Activated naive CD4-positive, alpha-beta T cell treated with anti-CD3 and anti-CD28 coated beads, Interleukin-2, amount 50 U/mL, for 24 hours (primary cell): ENCODE results near the gene SMLR1.
"Not testable (repeated sequence)": the region's sequence is repeated elsewhere in the genome, so short reads cannot be mapped to it uniquely, and the experiment has no call there.

ENCODE experiments used
- H3K27ac Mint-ChIP-seq: one replicate; pipeline ENCODE4 v1.8.0; 2021; ENCODE audit warnings: mild to moderate bottlenecking, mixed read lengths
- H3K27me3 Mint-ChIP-seq: one replicate; pipeline ENCODE4 v1.8.0; 2021; ENCODE audit warnings: mixed read lengths
- H3K36me3 Mint-ChIP-seq: one replicate; pipeline ENCODE4 v1.8.0; 2021; ENCODE audit warnings: mixed read lengths
- H3K4me1 Mint-ChIP-seq: one replicate; pipeline ENCODE4 v1.8.0; 2021; ENCODE audit warnings: mixed read lengths
- H3K4me3 Mint-ChIP-seq: one replicate; pipeline ENCODE4 v1.8.0; 2021; ENCODE audit warnings: mild to moderate bottlenecking, mixed read lengths
- H3K9me3 Mint-ChIP-seq: one replicate; pipeline ENCODE4 v1.8.0; 2021; ENCODE audit warnings: mixed read lengths

SMLR1 gene

GRCh38 chr6:130827247-130828149 lies at the start of gene SMLR1:
SMLR1 (plus strand) TSS chr6:130827406; CDS start chr6:130827414, 8 bp downstream.
- H3K27ac Mint-ChIP-seq, result no peak within 1 kb of the TSS
- H3K36me3 Mint-ChIP-seq, result no peaks in the 10 kb centered on the region
- H3K4me1 Mint-ChIP-seq, result peaks cover 6% of the 10 kb centered on the region
- H3K4me3 Mint-ChIP-seq, result no peak within 1 kb of the TSS
- H3K27me3 Mint-ChIP-seq, result no peaks in the 10 kb centered on the region
- no peaks in the 10 kb centered on the region for H3K9me3 Mint-ChIP-seq

GRCh38 chr6:130778946-130779657 lies 48.1 kb upstream of the SMLR1 start:
- Mint-ChIP-seq H3K9me3 (no peaks in the 10 kb centered on the region), H3K27ac (no peak overlapping the region), H3K27me3 (no peaks in the 10 kb centered on the region), H3K36me3 (no peaks in the 10 kb centered on the region), H3K4me1 (peaks cover 48% of the 10 kb centered on the region), H3K4me3 (no peak overlapping the region)

- no peak overlapping the region for H3K27ac Mint-ChIP-seq
- H3K4me1 Mint-ChIP-seq, result peaks cover 48% of the 10 kb centered on the region
- no peak overlapping the region for H3K4me3 Mint-ChIP-seq
- no peaks in the 10 kb centered on the region for H3K27me3 Mint-ChIP-seq
- H3K36me3 Mint-ChIP-seq, result no peaks in the 10 kb centered on the region
- no peaks in the 10 kb centered on the region for H3K9me3 Mint-ChIP-seq
These were observed 47.6 kb upstream of the SMLR1 start for GRCh38 chr6:130779658-130780033.

- Mint-ChIP-seq H3K27ac (no peak overlapping the region), H3K4me3 (no peak overlapping the region), H3K9me3 (no peaks in the 10 kb centered on the region), H3K4me1 (peaks cover 48% of the 10 kb centered on the region), H3K36me3 (no peaks in the 10 kb centered on the region), H3K27me3 (no peaks in the 10 kb centered on the region)
These were observed 47.1 kb upstream of the SMLR1 start for GRCh38 chr6:130780122-130780521.

- peaks cover 43% of the 10 kb centered on the region for H3K4me1 Mint-ChIP-seq
These were observed 45.6 kb upstream of the SMLR1 start for GRCh38 chr6:130781557-130781956.

GRCh38 chr6:130783416-130784107 lies 43.6 kb upstream of the SMLR1 start:
- Mint-ChIP-seq H3K27me3 (no peaks in the 10 kb centered on the region), H3K27ac (no peak overlapping the region), H3K4me1 (peaks cover 35% of the 10 kb centered on the region), H3K36me3 (no peaks in the 10 kb centered on the region), H3K4me3 (no peak overlapping the region), H3K9me3 (no peaks in the 10 kb centered on the region)

More at GRCh38 chr6:130781557-130781956, 45.6 kb upstream of the SMLR1 start:
- H3K27me3 Mint-ChIP-seq, result no peaks in the 10 kb centered on the region
- no peaks in the 10 kb centered on the region for H3K9me3 Mint-ChIP-seq
- H3K4me3 Mint-ChIP-seq, result no peak overlapping the region
- no peak overlapping the region for H3K27ac Mint-ChIP-seq
- no peaks in the 10 kb centered on the region for H3K36me3 Mint-ChIP-seq

- H3K4me1 Mint-ChIP-seq, result no peaks in the 10 kb centered on the region
These were observed 39.3 kb upstream of the SMLR1 start for GRCh38 chr6:130787726-130788500.

GRCh38 chr6:130788954-130789353 lies 38.3 kb upstream of the SMLR1 start:
- Mint-ChIP-seq H3K4me3 (no peak overlapping the region), H3K27me3 (no peaks in the 10 kb centered on the region), H3K9me3 (no peaks in the 10 kb centered on the region), H3K27ac (no peak overlapping the region), H3K4me1 (no peaks in the 10 kb centered on the region), H3K36me3 (no peaks in the 10 kb centered on the region)

More at GRCh38 chr6:130787726-130788500, 39.3 kb upstream of the SMLR1 start:
- no peaks in the 10 kb centered on the region for H3K9me3 Mint-ChIP-seq
- H3K27me3 Mint-ChIP-seq, result no peaks in the 10 kb centered on the region
- no peak overlapping the region for H3K27ac Mint-ChIP-seq
- H3K36me3 Mint-ChIP-seq, result no peaks in the 10 kb centered on the region
- H3K4me3 Mint-ChIP-seq, result no peak overlapping the region

GRCh38 chr6:130794010-130794697 lies 33.1 kb upstream of the SMLR1 start:
- Mint-ChIP-seq H3K27me3 (no peaks in the 10 kb centered on the region), H3K36me3 (no peaks in the 10 kb centered on the region), H3K4me1 (no peaks in the 10 kb centered on the region), H3K9me3 (no peaks in the 10 kb centered on the region), H3K4me3 (no peak overlapping the region), H3K27ac (no peak overlapping the region)

- Mint-ChIP-seq H3K9me3 (no peaks in the 10 kb centered on the region), H3K4me1 (no peaks in the 10 kb centered on the region), H3K27ac (no peak overlapping the region), H3K4me3 (no peak overlapping the region), H3K36me3 (no peaks in the 10 kb centered on the region), H3K27me3 (no peaks in the 10 kb centered on the region)
These were observed 32.5 kb upstream of the SMLR1 start for GRCh38 chr6:130794738-130795137.

GRCh38 chr6:130796313-130796905 lies 30.8 kb upstream of the SMLR1 start:
- H3K27me3 Mint-ChIP-seq, result no peaks in the 10 kb centered on the region
- no peaks in the 10 kb centered on the region for H3K4me1 Mint-ChIP-seq
- no peaks in the 10 kb centered on the region for H3K9me3 Mint-ChIP-seq
- H3K27ac Mint-ChIP-seq, result no peak overlapping the region
- no peak overlapping the region for H3K4me3 Mint-ChIP-seq
- no peaks in the 10 kb centered on the region for H3K36me3 Mint-ChIP-seq

GRCh38 chr6:130797061-130797460 lies 30.1 kb upstream of the SMLR1 start:
- Mint-ChIP-seq H3K27me3 (no peaks in the 10 kb centered on the region), H3K27ac (no peak overlapping the region), H3K36me3 (no peaks in the 10 kb centered on the region), H3K9me3 (no peaks in the 10 kb centered on the region), H3K4me3 (no peak overlapping the region), H3K4me1 (no peaks in the 10 kb centered on the region)

GRCh38 chr6:130801368-130801767 lies 25.8 kb upstream of the SMLR1 start:
- not testable (repeated sequence) for H3K27ac Mint-ChIP-seq, H3K36me3 Mint-ChIP-seq, H3K27me3 Mint-ChIP-seq, H3K4me1 Mint-ChIP-seq, H3K4me3 Mint-ChIP-seq, H3K9me3 Mint-ChIP-seq

- no peak overlapping the region for H3K4me3 Mint-ChIP-seq
- no peaks in the 10 kb centered on the region for H3K36me3 Mint-ChIP-seq
- no peaks in the 10 kb centered on the region for H3K9me3 Mint-ChIP-seq
- no peak overlapping the region for H3K27ac Mint-ChIP-seq
- no peaks in the 10 kb centered on the region for H3K4me1 Mint-ChIP-seq
- H3K27me3 Mint-ChIP-seq, result peaks cover 1% of the 10 kb centered on the region
These were observed 16.7 kb upstream of the SMLR1 start for GRCh38 chr6:130810307-130811030.
